Measurements from ENCODE around the gene RHOB. TPM values are rescaled to one million over a fixed set of nuclear protein-coding genes. Genes with fewer than 3 reads are reported as not detected.

RHOB gene
- total RNA-seq, 6 experiments from 2014 or later = 185 to 656 (median 388) TPM

DNA sequence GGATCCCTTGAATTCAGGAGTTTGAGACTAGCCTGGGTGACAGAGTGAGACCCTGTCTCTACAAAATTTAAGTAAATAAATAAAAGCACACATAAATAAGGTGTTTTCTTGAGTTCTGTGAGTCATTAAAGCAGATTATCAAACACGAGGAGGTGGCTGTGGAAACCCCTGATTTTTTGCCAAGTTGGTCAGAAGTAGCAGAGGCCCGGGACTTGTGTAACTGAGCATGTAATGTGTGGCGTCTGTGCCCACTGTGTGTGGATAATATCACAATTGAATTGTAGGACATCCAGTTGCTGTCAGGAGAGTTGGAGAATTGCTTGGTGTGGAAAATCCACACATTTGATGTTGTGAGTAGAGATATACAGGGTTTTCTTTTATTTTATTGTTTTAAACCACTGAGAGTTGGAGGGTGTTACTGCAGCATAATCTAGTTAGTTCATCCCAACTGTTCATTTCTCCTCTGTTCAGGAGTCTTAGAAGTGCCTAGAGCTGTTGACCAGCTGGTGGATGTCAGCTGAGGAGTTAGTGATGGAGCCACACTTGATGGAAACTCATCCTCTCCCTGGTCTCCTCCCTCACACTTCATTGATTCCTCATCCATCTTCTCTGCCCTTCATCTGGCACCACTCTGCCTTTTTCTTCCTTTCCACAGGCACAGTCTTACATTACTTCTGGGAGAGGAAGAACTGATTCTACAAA lies 45.9 kb upstream of the RHOB start:
- DNase-seq (peak in 1 of 3 donors; percentile 48), ATAC-seq (peak; percentile 59 to 77 (median 70))
- intact Hi-C loops (cut with DNase I) = no loop called here
- TF ChIP-seq, protein P1, sequence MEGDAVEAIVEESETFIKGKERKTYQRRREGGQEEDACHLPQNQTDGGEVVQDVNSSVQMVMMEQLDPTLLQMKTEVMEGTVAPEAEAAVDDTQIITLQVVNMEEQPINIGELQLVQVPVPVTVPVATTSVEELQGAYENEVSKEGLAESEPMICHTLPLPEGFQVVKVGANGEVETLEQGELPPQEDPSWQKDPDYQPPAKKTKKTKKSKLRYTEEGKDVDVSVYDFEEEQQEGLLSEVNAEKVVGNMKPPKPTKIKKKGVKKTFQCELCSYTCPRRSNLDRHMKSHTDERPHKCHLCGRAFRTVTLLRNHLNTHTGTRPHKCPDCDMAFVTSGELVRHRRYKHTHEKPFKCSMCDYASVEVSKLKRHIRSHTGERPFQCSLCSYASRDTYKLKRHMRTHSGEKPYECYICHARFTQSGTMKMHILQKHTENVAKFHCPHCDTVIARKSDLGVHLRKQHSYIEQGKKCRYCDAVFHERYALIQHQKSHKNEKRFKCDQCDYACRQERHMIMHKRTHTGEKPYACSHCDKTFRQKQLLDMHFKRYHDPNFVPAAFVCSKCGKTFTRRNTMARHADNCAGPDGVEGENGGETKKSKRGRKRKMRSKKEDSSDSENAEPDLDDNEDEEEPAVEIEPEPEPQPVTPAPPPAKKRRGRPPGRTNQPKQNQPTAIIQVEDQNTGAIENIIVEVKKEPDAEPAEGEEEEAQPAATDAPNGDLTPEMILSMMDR (IDR thresholded peaks at IDR 0.05) = no peak
- TF ChIP-seq POLR2A (IDR thresholded peaks at IDR 0.05) = no peak
- Histone ChIP-seq H3K4me3 (no peak overlapping the region), H3K36me3 (no peaks in the 10 kb centered on the region), H3K27me3 (no peaks in the 10 kb centered on the region), H3K27ac (peak overlapping the region in 2 of 3 donors; percentile 0 to 26), H3K9me3 (no peaks in the 10 kb centered on the region), H3K4me1 (peaks cover 0 to 16% (median 6%) of the 10 kb centered on the region in 4 donors)
- WGBS (ENCODE audit: insufficient coverage, low coverage, low lambda C conversion rate, missing lambda C conversion rate) = 39% methylated on average over 3 of the region's 3 CpGs

DNA sequence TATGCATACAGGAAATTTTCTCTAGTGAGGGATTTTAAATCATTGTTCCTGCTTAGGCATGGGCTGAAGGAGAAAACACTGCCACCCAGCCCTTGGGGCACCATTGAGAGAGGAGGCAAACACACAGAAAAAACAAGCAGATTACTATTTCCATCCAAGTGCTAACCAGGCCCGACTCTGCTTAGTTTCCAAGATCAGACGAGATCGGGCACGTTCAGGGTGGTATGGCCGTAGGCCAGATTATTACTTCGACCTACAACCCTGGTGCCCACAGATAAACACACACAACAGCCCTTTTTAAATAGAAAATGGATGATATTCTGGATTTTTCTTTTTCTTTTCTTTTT lies 45.4 kb upstream of the RHOB start:
- Histone ChIP-seq H3K36me3 (no peaks in the 10 kb centered on the region), H3K4me1 (peaks cover 0 to 16% (median 6%) of the 10 kb centered on the region in 4 donors), H3K27me3 (no peaks in the 10 kb centered on the region), H3K9me3 (no peaks in the 10 kb centered on the region), H3K27ac (no peak overlapping the region), H3K4me3 (no peak overlapping the region)
- intact Hi-C loops (cut with DNase I) = no loop called here
- peak in 1 of 3 donors; percentile 36 for DNase-seq
- no peak for ATAC-seq
- 24% methylated on average over 5 of the region's 6 CpGs for WGBS (ENCODE audit: insufficient coverage, low coverage, low lambda C conversion rate, missing lambda C conversion rate)
- TF ChIP-seq, protein P1 (IDR thresholded peaks at IDR 0.05) = no peak
- TF ChIP-seq POLR2A (IDR thresholded peaks at IDR 0.05) = no peak

DNA sequence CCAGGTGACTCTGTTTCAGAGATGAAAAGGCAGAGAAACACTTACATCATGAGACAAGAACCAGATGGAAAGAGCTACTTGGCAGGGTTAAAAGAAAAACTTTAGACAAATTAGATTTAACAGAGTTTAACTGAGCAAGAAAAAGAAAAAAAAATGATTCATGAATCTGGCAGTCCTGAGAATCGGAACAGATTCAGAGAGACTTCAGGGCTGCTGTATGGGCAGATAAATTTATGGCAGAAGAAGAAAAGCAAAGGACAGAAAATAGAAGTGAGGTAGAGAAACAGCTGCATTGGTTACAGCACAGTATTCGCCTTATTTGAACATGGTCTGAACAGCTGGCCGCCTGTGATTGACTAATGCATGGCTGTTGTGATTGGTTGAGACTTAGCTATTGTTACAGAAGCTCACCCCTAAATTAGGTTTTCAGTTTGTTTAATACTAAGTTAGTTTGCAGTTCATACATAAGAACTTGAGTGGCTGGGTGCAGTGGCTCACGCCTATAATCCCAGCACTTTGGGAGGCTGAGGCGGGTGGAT lies 43.0 kb upstream of the RHOB start:
- TF ChIP-seq, protein P1 (IDR thresholded peaks at IDR 0.05) = no peak
- TF ChIP-seq POLR2A (IDR thresholded peaks at IDR 0.05) = no peak
- H3K9me3 ChIP-seq = peaks cover 0 to 5% (median 2%) of the 10 kb centered on the region in 4 donors
- no peaks in the 10 kb centered on the region for H3K27me3 ChIP-seq
- intact Hi-C loops (cut with DNase I) = no loop called here
- WGBS (ENCODE audit: insufficient coverage, low coverage, low lambda C conversion rate, missing lambda C conversion rate) = 84% methylated on average over 4 of the region's 5 CpGs
- peaks cover 0 to 16% (median 6%) of the 10 kb centered on the region in 4 donors for H3K4me1 ChIP-seq
- H3K4me3 ChIP-seq = no peak overlapping the region
- peak in 1 of 3 donors; percentile 7 for DNase-seq
- no peaks in the 10 kb centered on the region for H3K36me3 ChIP-seq
- no peak for ATAC-seq
- H3K27ac ChIP-seq = no peak overlapping the region

DNA sequence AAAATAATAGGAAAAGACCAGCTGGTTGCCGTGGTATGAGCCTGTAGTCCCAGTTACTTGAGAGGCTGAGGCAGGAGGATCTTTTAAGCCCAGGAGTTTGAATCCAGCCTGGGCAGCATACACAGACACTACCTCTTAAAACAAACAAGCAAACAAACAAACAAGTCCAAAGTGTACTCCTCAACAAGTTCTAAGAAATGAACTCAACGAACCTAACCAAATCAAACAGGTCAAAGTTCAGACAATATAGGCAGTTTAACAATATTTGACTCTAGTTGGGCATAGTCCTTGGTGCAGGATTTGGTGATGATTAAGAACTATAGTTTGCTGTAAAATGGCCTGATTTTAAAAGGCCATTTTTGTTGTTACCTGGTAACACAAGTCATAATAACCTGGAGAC lies 41.9 kb upstream of the RHOB start:
- Histone ChIP-seq H3K4me3 (no peak overlapping the region), H3K27ac (no peak overlapping the region), H3K36me3 (no peaks in the 10 kb centered on the region), H3K27me3 (no peaks in the 10 kb centered on the region), H3K9me3 (peaks cover 0 to 5% (median 3%) of the 10 kb centered on the region in 4 donors), H3K4me1 (peaks cover 0 to 16% (median 6%) of the 10 kb centered on the region in 4 donors)
- intact Hi-C loops (cut with DNase I) = no loop called here
- ATAC-seq = peak; percentile 33 to 71 (median 67)
- WGBS (ENCODE audit: insufficient coverage, low coverage, low lambda C conversion rate, missing lambda C conversion rate) = 55% methylated on average over 2 of the region's 2 CpGs
- peak in 1 of 3 donors; percentile 24 for DNase-seq
- no peak for TF ChIP-seq POLR2A (IDR thresholded peaks at IDR 0.05)
- TF ChIP-seq, protein P1 (IDR thresholded peaks at IDR 0.05) = no peak
